HEK293 (cell line): Measurements from ENCODE around the gene PNPO.

Experiments used
- CTCF ChIA-PET: fragments of 350-600 bp; formaldehyde crosslinking; extraction: SDS; loops from one replicate; lab custom pipeline; 2021; ENCODE audit warnings: antibody characterized with exemption; lab: Yijun Ruan, JAX
- POLR2A ChIA-PET: fragments of 300-600 bp; formaldehyde crosslinking; extraction: SDS; loops from one replicate; lab custom pipeline; 2020; ENCODE audit warnings: antibody characterized with exemption, inconsistent platforms; lab: Yijun Ruan, JAX
- H3K27ac ChIP-seq: fragments of 200-500 bp; sonication (Bioruptor generic); 2 replicates; pipeline ENCODE4 v1.5.1; 2014; ENCODE audit warnings: low read depth, low read length, control low read depth, inconsistent platforms; ENCODE audit errors: extremely low read depth
- H3K36me3 ChIP-seq, 2 experiments: fragments of 200-500 bp in 1 of 2; sonication (Bioruptor generic) in 1 of 2; 1 replicate in 1 of 2; 2 replicates in 1 of 2; pipeline ENCODE4 v1.5.1; 2014 to 2017; ENCODE audit warnings: inconsistent platforms in 2 of 2, low read length in 2 of 2; ENCODE audit not compliant: control insufficient read depth in 2 of 2, insufficient read depth in 1 of 2
- H3K4me1 ChIP-seq: fragments of 200-500 bp; sonication (Bioruptor generic); 2 replicates; pipeline ENCODE4 v1.5.1; 2014; ENCODE audit warnings: mild to moderate bottlenecking, low read length, inconsistent platforms; ENCODE audit not compliant: control insufficient read depth, insufficient read depth
- H3K4me3 ChIP-seq: 2 replicates; pipeline ENCODE4 v1.5.1; 2011; ENCODE audit warnings: low read depth, mild to moderate bottlenecking, control low read depth, low read length, moderate library complexity
- H3K9me3 ChIP-seq: fragments of 200-500 bp; sonication (Bioruptor generic); 2 replicates; pipeline ENCODE4 v1.5.1; 2014; ENCODE audit warnings: low read depth, low read length, inconsistent platforms; ENCODE audit not compliant: control insufficient read depth, insufficient read depth
- AEBP2 ChIP-seq: fragments of 450-650 bp; formaldehyde crosslinking; IDR thresholded peaks from 2 replicates; pipeline ENCODE4 v1.5.1; 2016; ENCODE audit warnings: missing biosample characterization, missing genetic modification characterization, borderline replicate concordance
- CTCF ChIP-seq: fragments of 450-650 bp; formaldehyde crosslinking; IDR thresholded peaks from 2 replicates; pipeline ENCODE4 v1.5.1; 2016; ENCODE audit warnings: missing biosample characterization, missing genetic modification characterization
- HOXC10 ChIP-seq: sonication (generic); formaldehyde crosslinking; IDR thresholded peaks from 2 replicates; pipeline ENCODE4 v1.8.1; 2023; ENCODE audit warnings: mild to moderate bottlenecking, missing genetic modification reagents
- REST ChIP-seq: fragments of 450-650 bp; formaldehyde crosslinking; IDR thresholded peaks from 2 replicates; pipeline ENCODE4 v1.5.1; 2016; ENCODE audit warnings: missing biosample characterization, missing genetic modification characterization
- SCRT1 ChIP-seq: fragments of 450-650 bp; formaldehyde crosslinking; IDR thresholded peaks from 2 replicates; pipeline ENCODE4 v1.5.1; 2016; ENCODE audit warnings: missing biosample characterization, missing genetic modification characterization, borderline replicate concordance
- SCRT2 ChIP-seq: fragments of 450-650 bp; formaldehyde crosslinking; IDR thresholded peaks from 2 replicates; pipeline ENCODE4 v1.5.1; 2016; ENCODE audit warnings: missing biosample characterization, missing genetic modification characterization
- ZBTB44 ChIP-seq: fragments of 450-650 bp; IDR thresholded peaks from 2 replicates; pipeline ENCODE4 v1.5.1; 2018; ENCODE audit warnings: missing biosample characterization, mild to moderate bottlenecking, missing genetic modification characterization
- ZBTB6 ChIP-seq: fragments of 450-650 bp; formaldehyde crosslinking; IDR thresholded peaks from 2 replicates; pipeline ENCODE4 v1.5.1; 2017; ENCODE audit warnings: missing biosample characterization, missing genetic modification characterization
- ZBTB7A ChIP-seq: fragments of 450-650 bp; formaldehyde crosslinking; IDR thresholded peaks from 2 replicates; pipeline ENCODE4 v1.5.1; 2016; ENCODE audit warnings: low read depth, missing biosample characterization, missing genetic modification characterization
- ZBTB8A ChIP-seq: fragments of 450-650 bp; formaldehyde crosslinking; IDR thresholded peaks from 2 replicates; pipeline ENCODE4 v1.5.1; 2016; ENCODE audit warnings: missing biosample characterization, missing genetic modification characterization
- ZEB2 ChIP-seq: fragments of 450-650 bp; formaldehyde crosslinking; IDR thresholded peaks from 2 replicates; pipeline ENCODE4 v1.5.1; 2016; ENCODE audit warnings: missing biosample characterization, missing genetic modification characterization
- ZNF112 ChIP-seq: fragments of 450-650 bp; formaldehyde crosslinking; IDR thresholded peaks from 2 replicates; pipeline ENCODE4 v1.5.0; 2017; ENCODE audit warnings: missing biosample characterization, missing genetic modification characterization
- ZNF169 ChIP-seq: fragments of 450-650 bp; formaldehyde crosslinking; IDR thresholded peaks from 2 replicates; pipeline ENCODE4 v1.5.1; 2016; ENCODE audit warnings: missing biosample characterization, missing genetic modification characterization
- ZNF174 ChIP-seq: fragments of 450-650 bp; formaldehyde crosslinking; IDR thresholded peaks from 2 replicates; pipeline ENCODE4 v1.5.0; 2017; ENCODE audit warnings: missing biosample characterization, mild to moderate bottlenecking, missing genetic modification characterization
- ZNF202 ChIP-seq: fragments of 450-650 bp; formaldehyde crosslinking; IDR thresholded peaks from 2 replicates; pipeline ENCODE4 v1.5.1; 2016; ENCODE audit warnings: missing biosample characterization, missing genetic modification characterization, borderline replicate concordance
- ZNF350 ChIP-seq: fragments of 450-650 bp; formaldehyde crosslinking; IDR thresholded peaks from 2 replicates; pipeline ENCODE4 v1.5.0; 2017; ENCODE audit warnings: missing biosample characterization, mild to moderate bottlenecking, missing genetic modification characterization
- ZNF488 ChIP-seq: fragments of 450-650 bp; formaldehyde crosslinking; IDR thresholded peaks from 2 replicates; pipeline ENCODE4 v1.5.1; 2016; ENCODE audit warnings: missing biosample characterization, missing genetic modification characterization
- ZNF530 ChIP-seq: fragments of 450-650 bp; formaldehyde crosslinking; IDR thresholded peaks from 2 replicates; pipeline ENCODE4 v1.5.1; 2016; ENCODE audit warnings: low read depth, missing biosample characterization, missing genetic modification characterization
- ZNF549 ChIP-seq: fragments of 450-650 bp; IDR thresholded peaks from 2 replicates; pipeline ENCODE4 v1.5.1; 2018; ENCODE audit warnings: missing biosample characterization, missing genetic modification characterization, mild to moderate bottlenecking, inconsistent platforms, moderate library complexity
- ZNF596 ChIP-seq: fragments of 450-650 bp; IDR thresholded peaks from 2 replicates; pipeline ENCODE4 v1.5.0; 2018; ENCODE audit warnings: missing biosample characterization, mild to moderate bottlenecking, missing genetic modification characterization, moderate library complexity
- ZNF610 ChIP-seq: fragments of 450-650 bp; formaldehyde crosslinking; IDR thresholded peaks from 2 replicates; pipeline ENCODE4 v1.5.1; 2016; ENCODE audit warnings: missing biosample characterization, missing genetic modification characterization, borderline replicate concordance
- ZNF629 ChIP-seq: fragments of 450-650 bp; formaldehyde crosslinking; IDR thresholded peaks from 2 replicates; pipeline ENCODE4 v1.5.1; 2017; ENCODE audit warnings: missing biosample characterization, missing genetic modification characterization
- ZNF664 ChIP-seq: fragments of 450-650 bp; formaldehyde crosslinking; IDR thresholded peaks from 2 replicates; pipeline ENCODE4 v1.5.1; 2016; ENCODE audit warnings: missing biosample characterization, missing genetic modification characterization
- ZSCAN18 ChIP-seq: fragments of 450-650 bp; formaldehyde crosslinking; IDR thresholded peaks from 2 replicates; pipeline ENCODE4 v1.5.1; 2016; ENCODE audit warnings: missing biosample characterization, missing genetic modification characterization

Gene PNPO

GRCh38 chr17:47948706-47949196, 7.4 kb downstream of the PNPO start (continued):
- no peak for TF ChIP-seq SCRT1 (tag by site-specific recombination)
- TF ChIP-seq REST (tag by site-specific recombination): no peak
- no peak for TF ChIP-seq ZNF664 (tag by site-specific recombination)
- TF ChIP-seq ZBTB7A (tag by site-specific recombination): 0 out of 2 replicates have a peak, but pooled peaks have one; percentile 47
- no peak for TF ChIP-seq ZNF530 (tag by site-specific recombination)
- peak; percentile 75 for TF ChIP-seq SCRT2 (tag by site-specific recombination)
- TF ChIP-seq ZSCAN18 (tag by site-specific recombination): no peak
- no peak for TF ChIP-seq ZBTB44
- no peak for TF ChIP-seq AEBP2 (tag by site-specific recombination)
- no peak for TF ChIP-seq ZNF488
- 0 out of 2 replicates have a peak, but pooled peaks have one; percentile 14 for TF ChIP-seq ZBTB8A (tag by site-specific recombination)
- TF ChIP-seq ZNF610 (tag by site-specific recombination): no peak
- TF ChIP-seq ZNF629 (tag by site-specific recombination): no peak

GRCh38 chr17:47949197-47949759, 7.9 kb downstream of the PNPO start:
- Histone ChIP-seq H3K4me3 (peak overlapping the region; percentile 2), H3K36me3 (peaks cover 6 to 76% of the 10 kb centered on the region in 2 experiments; a peak in 2 of 3 replicates)
- POLR2A ChIA-PET: interaction anchor here (0.5 to 4.0 kb wide), 5 partner anchors 8 to 687 kb away, joined by 3 to 24 read pairs (median 7); partner anchors contain the start of genes CDK5RAP3, PNPO and SP2
- TF ChIP-seq ZNF202 (tag by site-specific recombination): no peak
- TF ChIP-seq ZNF596 (tag by site-specific recombination): no peak
- no peak for TF ChIP-seq ZNF174 (tag by site-specific recombination)
- TF ChIP-seq ZNF112 (tag by site-specific recombination): no peak
- TF ChIP-seq ZNF169 (tag by site-specific recombination): no peak
- TF ChIP-seq ZEB2 (tag by site-specific recombination): peak; percentile 64
- TF ChIP-seq ZNF350 (tag by site-specific recombination): no peak
- no peak for TF ChIP-seq ZBTB6
- TF ChIP-seq CTCF: peak; percentile 96
- no peak for TF ChIP-seq ZNF549 (tag by site-specific recombination)
- no peak for TF ChIP-seq HOXC10 (CRISPR knock-in tag)

More at GRCh38 chr17:47949197-47949759, 7.9 kb downstream of the PNPO start:
- CTCF ChIA-PET: interaction anchor here (0.6 to 22.4 kb wide), 27 partner anchors 9 to 651 kb away, joined by 3 to 592 read pairs (median 6); partner anchors contain the start of genes CDK5RAP3, PNPO, PRR15L and SCRN2
- Histone ChIP-seq H3K4me1 (no peaks in the 10 kb centered on the region), H3K9me3 (no peaks in the 10 kb centered on the region), H3K27ac (no peak overlapping the region; the same call in 1 of the 2 replicates)
